Liver (tissue), 9 donors: ENCODE data around the gene RPUSD1. TPM values are rescaled to one million over a fixed set of nuclear protein-coding genes. Genes with fewer than 3 reads are reported as not detected.

ENCODE experiments used
- DNase-seq: peaks from one replicate; pipeline ENCODE4 v3.0.0-alpha.2; 2017; ENCODE audit warnings: low spot score
- H3K27ac ChIP-seq, 2 donors: one replicate each; pipeline ENCODE4 v1.7.0; 2013; ENCODE audit warnings: inconsistent platforms in 2 of 2, low read length in 2 of 2, control low read depth in 1 of 2, low read depth in 1 of 2, mild to moderate bottlenecking in 1 of 2
- H3K27me3 ChIP-seq, 4 donors: one replicate each; pipeline versions ENCODE4 v1.6.1 to v1.7.0; 2013; ENCODE audit warnings: low read length in 3 of 4, inconsistent platforms in 1 of 4, mild to moderate bottlenecking in 1 of 4, moderate library complexity in 1 of 4; ENCODE audit not compliant: control insufficient read depth in 4 of 4, insufficient read depth in 4 of 4
- H3K36me3 ChIP-seq, 4 donors: one replicate each; pipeline versions ENCODE4 v1.6.1 to v1.7.0; 2013; ENCODE audit warnings: low read length in 3 of 4, mild to moderate bottlenecking in 3 of 4, low read depth in 1 of 4, moderate library complexity in 1 of 4; ENCODE audit not compliant: control insufficient read depth in 4 of 4, insufficient read depth in 3 of 4
- H3K4me1 ChIP-seq, 4 donors: one replicate each; pipeline versions ENCODE4 v1.6.1 to v1.7.0; 2013; ENCODE audit warnings: low read length in 3 of 4, mild to moderate bottlenecking in 3 of 4, moderate library complexity in 1 of 4; ENCODE audit not compliant: control insufficient read depth in 4 of 4, insufficient read depth in 4 of 4
- H3K4me3 ChIP-seq, 3 donors: one replicate each; pipeline versions ENCODE4 v1.6.1 to v1.7.0; 2013; ENCODE audit warnings: low read length in 3 of 3, control low read depth in 1 of 3, low read depth in 1 of 3, mild to moderate bottlenecking in 1 of 3
- H3K9ac ChIP-seq, 2 donors: one replicate each; pipeline ENCODE4 v1.7.0; 2013; ENCODE audit warnings: low read length in 2 of 2, mild to moderate bottlenecking in 2 of 2, moderate library complexity in 2 of 2, control low read depth in 1 of 2, low read depth in 1 of 2
- H3K9me3 ChIP-seq, 4 donors: one replicate each; pipeline versions ENCODE4 v1.6.1 to v1.7.0; 2013; ENCODE audit warnings: low read length in 3 of 4; ENCODE audit not compliant: control insufficient read depth in 4 of 4
- ATF3 ChIP-seq: IDR thresholded peaks from 2 replicates; pipeline ENCODE4 v1.6.1; 2016; ENCODE audit warnings: antibody characterized with exemption
- CTCF ChIP-seq: fragments of 150-350 bp; IDR thresholded peaks from 2 replicates; pipeline ENCODE4 v1.5.1; 2017; ENCODE audit warnings: improper control_type of control experiment, low read depth, low read length; ENCODE audit not compliant: missing input control
- EGR1 ChIP-seq, 2 donors: IDR thresholded peaks; 2 replicates each; pipeline ENCODE4 v1.6.1; 2016 to 2018; ENCODE audit warnings: antibody characterized with exemption in 2 of 2, low read depth in 2 of 2
- FOXA1 ChIP-seq: IDR thresholded peaks from 2 replicates; pipeline ENCODE4 v1.6.1; 2016; ENCODE audit warnings: antibody characterized with exemption
- GABPA ChIP-seq, 2 donors: IDR thresholded peaks in 1 of 2; conservative IDR thresholded peaks in 1 of 2; 2 replicates each; pipeline ENCODE4 v1.6.1; 2016; ENCODE audit warnings: antibody characterized with exemption in 2 of 2, mild to moderate bottlenecking in 1 of 2, moderate library complexity in 1 of 2
- HNF4A ChIP-seq, 2 donors: conservative IDR thresholded peaks; 2 replicates each; pipeline ENCODE4 v1.6.1; 2016; ENCODE audit warnings: antibody characterized with exemption in 2 of 2, mild to moderate bottlenecking in 2 of 2
- HNF4G ChIP-seq: IDR thresholded peaks from 2 replicates; pipeline ENCODE4 v1.6.1; 2016; ENCODE audit warnings: antibody characterized with exemption
- JUND ChIP-seq, 2 donors: IDR thresholded peaks; 2 replicates each; pipeline ENCODE4 v1.6.1; 2016; ENCODE audit warnings: antibody characterized with exemption in 2 of 2
- NR2F2 ChIP-seq: IDR thresholded peaks from 2 replicates; pipeline ENCODE4 v1.6.1; 2016; ENCODE audit warnings: antibody characterized with exemption
- RAD21 ChIP-seq, 2 donors: IDR thresholded peaks; 2 replicates each; pipeline ENCODE4 v1.6.1; 2016; ENCODE audit warnings: antibody characterized with exemption in 2 of 2, mild to moderate bottlenecking in 2 of 2
- REST ChIP-seq: IDR thresholded peaks from 2 replicates; pipeline ENCODE4 v1.6.1; 2016; ENCODE audit warnings: antibody characterized with exemption, mild to moderate bottlenecking
- RXRA ChIP-seq, 2 donors: IDR thresholded peaks; 2 replicates each; pipeline ENCODE4 v1.6.1; 2017 to 2018; ENCODE audit warnings: antibody characterized with exemption in 2 of 2, mild to moderate bottlenecking in 1 of 2
- SP1 ChIP-seq: IDR thresholded peaks from 2 replicates; pipeline ENCODE4 v1.6.1; 2018; ENCODE audit warnings: antibody characterized with exemption, mild to moderate bottlenecking
- TAF1 ChIP-seq: conservative IDR thresholded peaks from 2 replicates; pipeline ENCODE4 v1.6.1; 2016; ENCODE audit warnings: antibody characterized with exemption, mild to moderate bottlenecking
- YY1 ChIP-seq: IDR thresholded peaks from 2 replicates; pipeline ENCODE4 v1.6.1; 2016; ENCODE audit warnings: antibody characterized with exemption, mild to moderate bottlenecking
- WGBS: extraction: QIAGEN DNeasy Blood & Tissue Kit; methylation state at CpG from one replicate; pipeline ENCODE4 v1.1.7; 2013; 5-methylcytosine and 5-hydroxymethylcytosine counted together
- polyA plus RNA-seq, 2 donors: library from polyadenylated mRNA; stranded (reverse) in 1 of 2; unstranded in 1 of 2; fragments of 200-250 nt in 1 of 2; fragments of >200 nt in 1 of 2; fragmentation: Nextera tagmentation in 1 of 2; extraction: Ambion mirVana in 1 of 2; gene quantifications; one replicate each; pipeline versions ENCODE4 v1.2.1 to v1.2.3, GENCODE V29; 2013 to 2015
- total RNA-seq, 2 donors: library from RNA; depleted of rRNA; stranded (reverse); fragments of >200 nt; gene quantifications; one replicate each; pipeline ENCODE4 v1.2.3, GENCODE V29; 2014
- donor health status: healthy.
- donor health status: healthy.
- donor health status: healthy.
- donor health status: healthy.
- donor health status: healthy.

RPUSD1 gene
- total and polyA plus RNA-seq, 4 donors, result 4.5 to 10.7 (median 8.9) TPM

- TF ChIP-seq YY1 (no peak), RAD21 (IDR thresholded peaks at IDR 0.05) (no peak), SP1 (no peak), FOXA1 (no peak), CTCF (no peak)
These were observed 7.5 kb upstream of the RPUSD1 start (continued) for GRCh38 chr16:795580-796229.

- 90% methylated on average over 31 of the region's 31 CpGs for WGBS
These were observed 6.8 kb upstream of the RPUSD1 start for GRCh38 chr16:794853-795466.

More at GRCh38 chr16:794853-795466, 6.8 kb upstream of the RPUSD1 start:
- H3K27me3 ChIP-seq, result peaks cover 0 to 3% (median 0%) of the 10 kb centered on the region in 4 donors
- H3K4me1 ChIP-seq, result peaks cover 0 to 2% (median 0%) of the 10 kb centered on the region in 4 donors
- H3K4me3 ChIP-seq, result no peak overlapping the region
- no peak overlapping the region for H3K27ac ChIP-seq
- DNase-seq, result no peak
- no peaks in the 10 kb centered on the region for H3K36me3 ChIP-seq
- no peak overlapping the region for H3K9ac ChIP-seq
- TF ChIP-seq ATF3 (no peak), GABPA (IDR thresholded peaks at IDR 0.05 in 1 of 2, conservative IDR thresholded peaks at IDR 0.05 in 1 of 2) (no peak), EGR1 (IDR thresholded peaks at IDR 0.05; ENCODE audit: low read depth in 2 of 2) (no peak), REST (no peak), FOXA1 (no peak), CTCF (no peak), SP1 (no peak), NR2F2 (no peak), HNF4A (conservative IDR thresholded peaks at IDR 0.05) (no peak), RXRA (IDR thresholded peaks at IDR 0.05) (no peak), JUND (IDR thresholded peaks at IDR 0.05) (no peak), TAF1 (no peak), HNF4G (no peak)
- H3K9me3 ChIP-seq, result no peaks in the 10 kb centered on the region
